ENCODE data around the gene ASRGL1.
"Not testable (repeated sequence)": the region's sequence is repeated elsewhere in the genome, so short reads cannot be mapped to it uniquely, and the experiment has no call there.

The ASRGL1 gene

DNA sequence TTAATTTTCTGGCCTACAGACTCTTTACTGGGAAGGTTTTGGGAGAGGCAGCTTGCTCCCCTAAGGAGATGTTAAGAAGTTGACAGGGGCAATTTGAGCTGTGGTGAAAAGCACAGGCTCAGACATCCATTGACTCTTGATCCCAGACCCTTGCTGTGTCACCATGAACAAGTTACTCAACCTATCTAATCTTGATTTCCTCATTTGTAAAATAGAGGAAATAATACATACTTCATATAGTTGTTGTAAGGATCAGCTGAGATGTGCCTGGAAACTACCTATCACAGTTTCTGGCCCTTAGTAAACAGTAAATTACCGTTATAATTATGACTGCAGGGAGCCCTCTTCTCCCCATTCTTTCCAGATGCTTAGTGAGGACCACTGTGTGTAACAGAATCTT, 21.8 kb upstream of the ASRGL1 start:
- POLR2A ChIA-PET, result no interaction called here
- TF ChIP-seq, protein P1, sequence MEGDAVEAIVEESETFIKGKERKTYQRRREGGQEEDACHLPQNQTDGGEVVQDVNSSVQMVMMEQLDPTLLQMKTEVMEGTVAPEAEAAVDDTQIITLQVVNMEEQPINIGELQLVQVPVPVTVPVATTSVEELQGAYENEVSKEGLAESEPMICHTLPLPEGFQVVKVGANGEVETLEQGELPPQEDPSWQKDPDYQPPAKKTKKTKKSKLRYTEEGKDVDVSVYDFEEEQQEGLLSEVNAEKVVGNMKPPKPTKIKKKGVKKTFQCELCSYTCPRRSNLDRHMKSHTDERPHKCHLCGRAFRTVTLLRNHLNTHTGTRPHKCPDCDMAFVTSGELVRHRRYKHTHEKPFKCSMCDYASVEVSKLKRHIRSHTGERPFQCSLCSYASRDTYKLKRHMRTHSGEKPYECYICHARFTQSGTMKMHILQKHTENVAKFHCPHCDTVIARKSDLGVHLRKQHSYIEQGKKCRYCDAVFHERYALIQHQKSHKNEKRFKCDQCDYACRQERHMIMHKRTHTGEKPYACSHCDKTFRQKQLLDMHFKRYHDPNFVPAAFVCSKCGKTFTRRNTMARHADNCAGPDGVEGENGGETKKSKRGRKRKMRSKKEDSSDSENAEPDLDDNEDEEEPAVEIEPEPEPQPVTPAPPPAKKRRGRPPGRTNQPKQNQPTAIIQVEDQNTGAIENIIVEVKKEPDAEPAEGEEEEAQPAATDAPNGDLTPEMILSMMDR (IDR thresholded peaks at IDR 0.05; ENCODE audit: insufficient read depth, low read length, missing control alignments), result no peak
- DNase-seq (ENCODE audit: low read depth, low spot score), result no peak
- H3K4me3 ChIP-seq (ENCODE audit: low read depth, low read length), result no peak overlapping the region
- CTCF ChIA-PET, result interaction anchor here (1.7 to 2.5 kb wide), 2 partner anchors 144 to 519 kb away, joined by 4 to 9 read pairs; no protein-coding TSS in a partner anchor

DNA sequence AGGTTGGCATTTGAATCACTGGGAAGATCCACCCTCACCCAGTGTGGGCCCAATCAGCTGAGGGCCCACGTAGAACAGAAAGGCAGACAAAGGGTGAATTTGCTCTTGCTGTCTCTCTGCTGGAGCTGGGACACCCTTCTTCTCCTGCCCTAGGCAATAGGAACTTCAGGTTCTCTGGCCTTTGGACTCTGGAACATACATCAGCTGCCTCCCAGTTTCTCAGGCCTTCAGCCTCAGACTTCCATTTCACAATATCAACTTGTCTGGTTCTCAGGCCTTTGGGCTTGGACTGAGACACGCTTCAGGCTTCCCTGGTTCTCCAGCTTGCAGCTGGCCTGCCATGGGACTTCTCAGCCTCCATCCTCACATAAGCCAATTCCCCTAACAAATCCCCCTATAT, 14.7 kb upstream of the ASRGL1 start:
- TF ChIP-seq, protein P1 (IDR thresholded peaks at IDR 0.05; ENCODE audit: insufficient read depth, low read length, missing control alignments), result no peak
- DNase-seq (ENCODE audit: low read depth, low spot score), result no peak
- CTCF ChIA-PET, result interaction anchor here (1.5 to 3.7 kb wide), 3 partner anchors 11 to 55 kb away, joined by 3 to 37 read pairs (median 8); partner anchors contain the start of gene ASRGL1
- POLR2A ChIA-PET, result no interaction called here
- H3K4me3 ChIP-seq (ENCODE audit: low read depth, low read length), result no peak overlapping the region

GRCh38 chr11:62324731-62325556, 12.3 kb upstream of the ASRGL1 start:
- DNase-seq (ENCODE audit: low read depth, low spot score), result no peak
- TF ChIP-seq, protein P1 (IDR thresholded peaks at IDR 0.05; ENCODE audit: insufficient read depth, low read length, missing control alignments), result peak; percentile 53
- H3K4me3 ChIP-seq (ENCODE audit: low read depth, low read length), result no peak overlapping the region
- CTCF ChIA-PET, result interaction anchor here (0.7 kb wide), 1 partner anchor 206 kb away, joined by 3 read pairs; no protein-coding TSS in a partner anchor
- POLR2A ChIA-PET, result no interaction called here

GRCh38 chr11:62325781-62326180, 11.5 kb upstream of the ASRGL1 start:
- H3K4me3 ChIP-seq (ENCODE audit: low read depth, low read length); POLR2A ChIA-PET; DNase-seq (ENCODE audit: low read depth, low spot score): not testable (repeated sequence)
- CTCF ChIA-PET, result interaction anchor here (0.7 kb wide), 1 partner anchor 207 kb away, joined by 3 read pairs; no protein-coding TSS in a partner anchor

GRCh38 chr11:62326719-62327118, 10.5 kb upstream of the ASRGL1 start:
- CTCF ChIA-PET; POLR2A ChIA-PET; H3K4me3 ChIP-seq (ENCODE audit: low read depth, low read length); DNase-seq (ENCODE audit: low read depth, low spot score): not testable (repeated sequence)

- POLR2A ChIA-PET; DNase-seq (ENCODE audit: low read depth, low spot score); H3K4me3 ChIP-seq (ENCODE audit: low read depth, low read length): not testable (repeated sequence)
- CTCF ChIA-PET, result interaction anchor here (0.8 kb wide), 1 partner anchor 151 kb away, joined by 3 read pairs; no protein-coding TSS in a partner anchor
Observed at GRCh38 chr11:62327541-62327940, 9.7 kb upstream of the ASRGL1 start.

DNA sequence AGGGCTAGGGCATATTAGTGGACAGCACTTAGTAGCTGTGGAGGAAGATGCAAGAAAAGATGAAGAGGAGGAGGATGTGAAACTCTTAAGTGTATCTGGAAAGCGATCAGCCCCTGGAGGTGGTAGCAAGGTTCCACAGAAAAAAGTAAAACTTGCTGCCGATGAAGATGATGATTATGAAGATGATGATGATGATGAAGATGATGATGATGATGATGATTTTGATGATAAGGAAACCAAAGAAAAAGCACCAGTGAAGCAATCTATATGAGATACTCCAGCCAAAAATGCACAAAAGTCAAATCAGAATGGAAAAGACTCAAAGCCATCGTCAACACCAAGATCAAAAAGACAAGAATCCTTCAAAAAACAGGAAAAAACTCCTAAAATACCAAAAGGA, 6.0 kb upstream of the ASRGL1 start:
- DNase-seq (ENCODE audit: low read depth, low spot score); CTCF ChIA-PET; POLR2A ChIA-PET; H3K4me3 ChIP-seq (ENCODE audit: low read depth, low read length): not testable (repeated sequence)

GRCh38 chr11:62333768-62334167, 3.5 kb upstream of the ASRGL1 start:
- DNase-seq (ENCODE audit: low read depth, low spot score), result no peak
- ChIA-PET CTCF (interaction anchor here (1.6 kb wide), 1 partner anchor 23 kb away, joined by 6 read pairs; no protein-coding TSS in a partner anchor), POLR2A (no interaction called here)
- TF ChIP-seq, protein P1 (IDR thresholded peaks at IDR 0.05; ENCODE audit: insufficient read depth, low read length, missing control alignments), result no peak
- H3K4me3 ChIP-seq (ENCODE audit: low read depth, low read length), result no peak overlapping the region

DNA sequence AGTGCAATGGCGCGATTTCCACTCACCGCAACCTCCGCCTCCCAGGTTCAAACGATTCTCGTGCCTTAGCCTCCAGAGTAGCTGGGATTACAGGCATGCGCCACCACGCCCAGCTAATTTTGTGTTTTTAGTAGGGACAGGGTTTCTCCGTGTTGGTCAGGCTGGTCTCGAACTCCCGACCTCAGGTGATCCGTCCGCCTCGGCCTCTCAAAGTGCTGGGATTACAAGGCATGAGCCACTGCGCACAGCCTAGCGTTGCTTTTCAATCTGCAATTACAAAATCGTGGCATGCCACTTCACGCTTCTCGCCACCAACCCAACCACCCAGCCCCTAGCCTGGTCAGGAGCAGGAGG, 322 bp upstream of the ASRGL1 start:
- CTCF ChIA-PET, result interaction anchor here (1.0 to 5.0 kb wide), 5 partner anchors 15 to 44 kb away, joined by 3 to 58 read pairs (median 5); no protein-coding TSS in a partner anchor
- DNase-seq (ENCODE audit: low read depth, low spot score); POLR2A ChIA-PET: not testable (repeated sequence)
- H3K4me3 ChIP-seq (ENCODE audit: low read depth, low read length), result peak overlapping the region; percentile 63
